Retina (tissue), 1 donor: ENCODE measurements around the gene EFCAB3.
A peak's percentile ranks its signal among the peaks of the same experiment; 100 is the strongest.
"Not testable (repeated sequence)": the region's sequence is repeated elsewhere in the genome, so short reads cannot be mapped to it uniquely, and the experiment has no call there.

Experiments used
- DNase-seq: peaks from one replicate; pipeline ENCODE4 v3.0.0-alpha.2; 2016

The EFCAB3 gene

GRCh38 chr17:62380253-62380652, at the start of gene EFCAB3:
EFCAB3 (plus strand) TSS chr17:62380553; CDS start chr17:62382980, 2,427 bp downstream.
- no peak for DNase-seq

DNA sequence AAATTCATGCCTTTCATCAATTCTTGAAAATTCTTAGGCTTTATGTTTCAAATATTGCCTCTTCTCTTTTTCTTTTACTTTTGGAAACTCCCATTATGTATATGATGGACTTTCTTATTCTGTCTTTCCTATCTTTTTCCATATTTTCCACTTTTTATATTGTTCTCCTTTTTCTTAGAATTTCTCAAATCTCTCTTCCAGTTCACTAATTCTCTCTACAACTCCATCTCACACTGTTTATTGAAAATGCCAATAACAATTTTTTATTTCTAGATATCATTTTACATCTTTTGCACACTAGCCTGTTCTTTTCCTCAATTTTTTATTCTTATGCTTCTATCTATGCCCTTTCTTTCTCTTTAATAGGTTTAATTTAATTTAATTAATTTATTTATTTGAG, 43.8 kb upstream of the EFCAB3 start:
- DNase-seq, result no peak

- DNase-seq, result no peak
Observed at GRCh38 chr17:62343764-62344270, 36.5 kb upstream of the EFCAB3 start.

DNA sequence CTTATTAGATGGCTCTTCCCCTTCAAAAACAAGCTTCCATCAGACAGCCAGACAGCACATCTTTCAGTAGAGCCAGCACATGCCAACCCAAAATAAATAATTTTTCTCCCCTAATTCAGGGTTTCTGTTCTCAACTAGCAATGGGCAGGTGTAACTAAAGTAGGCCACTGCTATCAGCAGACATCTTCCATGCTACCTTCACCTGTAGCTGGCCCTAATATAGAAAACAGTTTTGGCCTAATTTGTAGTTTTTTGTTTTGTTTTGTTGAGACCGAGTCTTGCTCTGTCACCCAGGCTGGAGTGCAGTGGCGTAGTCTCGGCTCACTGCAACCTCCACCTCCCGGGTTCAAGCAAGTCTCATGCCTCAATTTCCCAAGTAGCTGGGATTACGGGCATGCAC, 29.2 kb upstream of the EFCAB3 start:
- no peak for DNase-seq

- DNase-seq, result no peak
Observed at GRCh38 chr17:62366191-62366590, 14.2 kb upstream of the EFCAB3 start.

GRCh38 chr17:62381561-62381960, 1.2 kb downstream of the EFCAB3 start:
- DNase-seq, result no peak

DNA sequence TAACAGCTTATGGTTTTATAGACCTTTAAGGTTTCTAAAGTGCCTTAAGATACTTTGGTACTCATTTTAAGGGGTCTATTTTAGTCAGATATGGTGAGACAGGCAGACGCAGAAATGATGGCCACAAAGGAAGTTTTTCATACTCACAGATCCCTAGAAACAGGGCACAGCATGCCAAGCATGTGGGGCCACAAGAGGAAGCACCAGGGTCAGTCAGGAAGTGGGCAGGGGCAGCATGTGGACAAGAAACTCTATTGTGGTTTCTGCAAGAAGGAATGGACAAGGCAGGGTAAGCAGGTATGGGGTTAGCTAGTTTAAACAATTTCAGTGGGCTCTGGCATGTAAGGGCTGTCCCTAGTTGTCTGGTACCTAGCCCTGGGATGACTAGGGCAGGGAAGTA, 8.5 kb downstream of the EFCAB3 start:
- DNase-seq, result no peak

DNA sequence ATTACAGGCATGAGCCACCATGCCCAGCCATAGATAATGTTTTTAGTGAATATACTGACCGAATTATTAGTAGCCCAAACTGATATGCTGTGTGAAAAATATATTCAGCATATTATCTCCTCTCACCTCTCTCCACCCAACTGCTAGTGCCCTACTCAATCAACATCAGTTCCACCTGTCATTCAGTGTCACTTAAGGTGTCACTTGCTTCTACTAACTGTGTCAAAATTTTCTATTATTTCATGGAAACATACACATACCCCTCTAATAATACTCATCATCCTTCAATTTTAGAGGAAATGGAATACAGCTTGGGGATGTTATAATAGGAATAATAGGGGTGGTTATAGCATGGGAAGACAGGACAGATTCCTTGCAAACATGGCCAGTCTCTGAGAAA, 12.6 kb downstream of the EFCAB3 start:
- no peak for DNase-seq

DNA sequence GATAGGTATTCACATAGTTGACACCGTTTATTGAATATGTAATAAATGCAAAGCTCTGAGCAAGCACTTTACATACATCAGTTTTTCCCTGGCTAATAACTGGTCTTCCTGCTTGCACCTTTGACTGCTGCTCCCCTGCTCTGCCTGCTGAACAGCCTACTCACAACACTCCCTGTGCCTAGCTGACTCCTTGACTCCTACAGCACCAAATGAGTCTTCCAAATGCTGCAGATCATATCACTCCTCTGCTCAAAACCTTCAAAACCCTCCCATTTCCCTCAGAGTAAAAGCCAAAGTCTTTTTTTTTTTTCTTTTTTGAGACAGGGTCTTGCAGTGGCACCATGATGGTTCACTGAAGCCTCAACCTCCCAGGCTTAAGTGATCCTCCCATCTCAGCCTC, 18.5 kb downstream of the EFCAB3 start:
- no peak for DNase-seq

- DNase-seq, result no peak
Observed at GRCh38 chr17:62405451-62405850, 25.1 kb downstream of the EFCAB3 start.

GRCh38 chr17:62413090-62413489, 32.7 kb downstream of the EFCAB3 start:
- DNase-seq, result not testable (repeated sequence)

DNA sequence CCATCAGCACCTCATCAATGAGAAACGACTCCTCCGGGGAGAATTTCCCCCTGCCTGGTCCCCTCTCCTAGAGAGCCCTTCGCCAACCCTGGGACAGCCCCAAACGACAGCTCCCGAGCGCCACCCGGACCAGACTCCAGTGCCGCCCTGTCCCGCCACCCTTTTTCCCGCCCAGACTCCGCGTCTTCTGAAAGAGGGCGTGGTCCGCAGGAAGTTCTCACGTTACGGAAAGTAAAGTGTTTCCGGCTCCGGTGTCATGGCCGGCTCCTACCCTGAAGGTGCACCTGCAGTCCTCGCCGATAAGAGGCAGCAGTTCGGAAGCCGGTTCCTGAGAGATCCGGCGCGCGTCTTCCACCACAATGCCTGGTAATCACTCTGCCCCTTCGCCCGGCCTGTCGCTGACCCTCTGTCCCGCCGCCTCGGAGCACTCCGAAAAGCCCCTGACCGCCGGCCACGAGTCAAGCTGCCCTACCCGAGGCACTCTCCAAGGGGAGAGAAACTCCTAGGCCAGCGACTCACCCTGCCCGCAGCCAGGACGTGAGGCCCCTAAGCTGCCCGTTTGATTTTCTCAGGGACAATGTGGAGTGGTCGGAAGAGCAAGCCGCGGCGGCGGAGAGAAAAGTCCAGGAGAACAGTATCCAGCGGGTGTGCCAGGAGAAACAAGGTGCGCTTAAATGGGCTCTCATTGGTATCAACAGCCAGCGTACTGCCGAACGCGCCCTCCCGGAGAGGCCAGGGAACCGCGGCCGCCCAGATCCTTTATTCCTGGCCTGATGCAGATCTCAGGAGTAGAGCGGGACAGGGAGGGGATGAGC, 43.5 kb downstream of the EFCAB3 start, which contains the start of gene METTL2A:
METTL2A (plus strand) TSS at position 251 of the 815 bp plus-strand sequence; CDS start at position 257, 6 bp downstream.
- DNase-seq, result peak; percentile 92

DNA sequence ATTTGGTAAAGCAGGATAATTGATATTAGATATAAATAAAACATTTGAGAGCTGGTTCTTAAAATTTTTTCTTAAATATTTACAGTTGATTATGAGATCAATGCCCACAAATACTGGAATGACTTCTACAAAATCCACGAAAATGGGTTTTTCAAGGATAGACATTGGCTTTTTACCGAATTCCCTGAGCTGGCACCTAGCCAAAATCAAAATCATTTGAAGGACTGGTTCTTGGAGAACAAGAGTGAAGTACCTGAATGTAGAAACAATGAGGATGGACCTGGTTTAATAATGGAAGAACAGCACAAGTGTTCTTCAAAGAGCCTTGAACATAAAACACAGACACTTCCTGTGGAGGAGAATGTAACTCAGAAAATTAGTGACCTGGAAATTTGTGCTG, 45.9 kb downstream of the EFCAB3 start:
- not testable (repeated sequence) for DNase-seq

- DNase-seq, result not testable (repeated sequence)
Observed at GRCh38 chr17:62435251-62435650, 54.9 kb downstream of the EFCAB3 start.

GRCh38 chr17:62441181-62441580, 60.8 kb downstream of the EFCAB3 start:
- not testable (repeated sequence) for DNase-seq

GRCh38 chr17:62444063-62444462, 63.7 kb downstream of the EFCAB3 start:
- DNase-seq, result no peak

- not testable (repeated sequence) for DNase-seq
Observed at GRCh38 chr17:62445791-62446190, 65.4 kb downstream of the EFCAB3 start.

DNA sequence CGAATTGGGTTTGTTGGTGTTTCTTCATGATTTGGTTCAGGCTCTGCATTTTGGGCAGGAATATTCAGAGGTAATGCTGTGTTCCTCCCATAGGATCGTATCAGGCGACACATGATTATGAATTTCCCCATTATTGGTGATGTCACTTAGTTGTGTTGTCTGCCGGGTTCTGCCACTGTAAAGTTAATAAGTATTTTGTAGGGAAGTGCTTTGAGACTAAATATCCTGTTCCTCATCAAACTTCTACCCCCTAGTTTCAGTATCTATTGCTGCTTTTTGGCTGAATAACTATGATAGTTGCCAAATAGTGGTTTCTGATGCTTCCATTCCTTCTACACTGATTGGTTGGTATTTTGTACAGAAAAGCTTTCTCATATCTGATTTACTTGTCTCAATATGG, 71.8 kb downstream of the EFCAB3 start:
- DNase-seq, result not testable (repeated sequence)

GRCh38 chr17:62453041-62453440, 72.7 kb downstream of the EFCAB3 start:
- not testable (repeated sequence) for DNase-seq

- DNase-seq, result not testable (repeated sequence)
Observed at GRCh38 chr17:62453656-62454055, 73.3 kb downstream of the EFCAB3 start.

DNA sequence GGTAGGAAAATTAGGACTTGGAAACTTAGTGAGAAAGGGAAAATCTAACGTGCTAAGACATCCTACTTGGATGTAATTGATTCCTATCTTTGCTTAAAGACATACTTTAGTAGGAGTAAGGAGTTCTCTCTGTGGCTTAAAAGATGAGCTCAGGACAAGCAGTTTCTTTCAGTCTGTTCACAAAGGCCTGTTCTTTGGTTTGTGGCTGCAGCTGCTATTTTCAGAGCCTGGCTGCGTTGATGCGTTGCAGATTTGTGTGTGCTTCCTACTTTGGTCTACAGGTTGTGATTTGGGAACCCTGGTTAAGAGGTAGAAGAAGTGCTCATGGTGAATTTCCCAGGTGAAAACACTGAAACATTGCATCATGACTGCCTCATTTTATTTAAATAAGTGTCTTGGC, 73.8 kb downstream of the EFCAB3 start:
- DNase-seq, result not testable (repeated sequence)

GRCh38 chr17:62456016-62456415, 75.7 kb downstream of the EFCAB3 start:
- DNase-seq, result no peak

DNA sequence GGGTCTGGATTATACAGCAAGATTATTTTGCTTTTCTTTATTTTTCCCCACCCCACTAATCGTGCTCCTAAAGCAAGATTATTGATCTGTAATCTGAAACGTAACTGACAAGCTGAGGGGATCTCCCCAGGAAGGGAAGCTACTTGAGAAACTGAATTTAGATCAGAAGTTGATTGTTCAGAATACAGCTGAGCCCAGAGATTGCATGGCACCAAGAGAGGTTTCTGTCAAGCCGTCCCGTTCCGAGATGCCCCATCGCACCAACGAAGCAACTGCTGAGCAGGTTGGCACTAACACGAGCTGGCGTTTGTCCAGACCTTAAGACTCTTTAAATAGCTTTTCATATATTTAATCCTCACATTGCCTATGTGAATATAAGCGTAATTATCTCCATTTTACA, 78.1 kb downstream of the EFCAB3 start:
- DNase-seq, result not testable (repeated sequence)

GRCh38 chr17:62464422-62464821, 84.1 kb downstream of the EFCAB3 start:
- not testable (repeated sequence) for DNase-seq
